ENCODE measurements around the gene SERPINA7. TPM values are rescaled to one million over a fixed set of nuclear protein-coding genes. Genes with fewer than 3 reads are reported as not detected.
"Not testable (repeated sequence)": the region's sequence is repeated elsewhere in the genome, so short reads cannot be mapped to it uniquely, and the experiment has no call there.

The SERPINA7 gene
- total RNA-seq, 8 experiments from 2014 or later: 0.09 to 0.15 TPM; not detected in 6

GRCh38 chrX:106007815-106008214 lies 30.7 kb downstream of the SERPINA7 start:
- H3K4me1 ChIP-seq (replicated peaks in 1 of 2): no peaks in the 10 kb centered on the region
- 0 to 40% (median 10%) methylated on average over 1 of the region's 1 CpG; no CpG with 5 or more reads in 6 of the 10 experiments for WGBS, 10 experiments
- H3K27ac ChIP-seq: no peak overlapping the region
- ATAC-seq (replicated peaks in 6 of 8): no peak
- in situ Hi-C loops (cut with MboI; ENCODE audit: low pct_unique_long_range_greater_than_20kb in 2 of 9, low sequenced_read_pairs in 9 of 9, unreplicated experiment in 9 of 9): no loop called here
- no peak overlapping the region for H3K4me3 ChIP-seq

GRCh38 chrX:106005684-106006083 lies 32.8 kb downstream of the SERPINA7 start:
- in situ Hi-C loops (cut with MboI; ENCODE audit: low pct_unique_long_range_greater_than_20kb in 2 of 9, low sequenced_read_pairs in 9 of 9, unreplicated experiment in 9 of 9): no loop called here
- no peak overlapping the region for H3K27ac ChIP-seq

GRCh38 chrX:106000609-106001008 lies 37.9 kb downstream of the SERPINA7 start:
- H3K27ac ChIP-seq; H3K4me1 ChIP-seq (replicated peaks in 1 of 2); in situ Hi-C loops (cut with MboI; ENCODE audit: low pct_unique_long_range_greater_than_20kb in 2 of 9, low sequenced_read_pairs in 9 of 9, unreplicated experiment in 9 of 9); ATAC-seq (replicated peaks in 6 of 8); H3K4me3 ChIP-seq: not testable (repeated sequence)
- WGBS, 10 experiments: no CpG with 5 or more reads among the region's 5 CpGs

More at GRCh38 chrX:106005684-106006083, 32.8 kb downstream of the SERPINA7 start:
- H3K4me3 ChIP-seq: no peak overlapping the region
- ATAC-seq (replicated peaks in 6 of 8): no peak
- H3K4me1 ChIP-seq (replicated peaks in 1 of 2): no peaks in the 10 kb centered on the region
- 17 to 100% (median 77%) methylated on average over 1 to 2 of the region's 2 CpGs; no CpG with 5 or more reads in 5 of the 10 experiments for WGBS, 10 experiments

- Histone ChIP-seq H3K4me3 (no peak overlapping the region), H3K4me1 (replicated peaks in 1 of 2) (no peaks in the 10 kb centered on the region)
- no peak for ATAC-seq (replicated peaks in 6 of 8)
Measured at GRCh38 chrX:106000203-106000602, 38.3 kb downstream of the SERPINA7 start.

GRCh38 chrX:105999294-105999693 lies 39.2 kb downstream of the SERPINA7 start:
- no peak for ATAC-seq (replicated peaks in 6 of 8)
- 0 to 40% (median 22%) methylated on average over 1 of the region's 1 CpG; no CpG with 5 or more reads in 7 of the 10 experiments for WGBS, 10 experiments
- no peak overlapping the region for H3K4me3 ChIP-seq
- no peak overlapping the region for H3K27ac ChIP-seq
- in situ Hi-C loops (cut with MboI; ENCODE audit: low pct_unique_long_range_greater_than_20kb in 2 of 9, low sequenced_read_pairs in 9 of 9, unreplicated experiment in 9 of 9): no loop called here
- no peaks in the 10 kb centered on the region for H3K4me1 ChIP-seq (replicated peaks in 1 of 2)

More at GRCh38 chrX:106000203-106000602, 38.3 kb downstream of the SERPINA7 start:
- in situ Hi-C loops (cut with MboI; ENCODE audit: low pct_unique_long_range_greater_than_20kb in 2 of 9, low sequenced_read_pairs in 9 of 9, unreplicated experiment in 9 of 9): no loop called here
- H3K27ac ChIP-seq: no peak overlapping the region

GRCh38 chrX:105988487-105988886 lies 50.0 kb downstream of the SERPINA7 start:
- in situ Hi-C loops (cut with MboI; ENCODE audit: low pct_unique_long_range_greater_than_20kb in 2 of 9, low sequenced_read_pairs in 9 of 9, unreplicated experiment in 9 of 9); H3K4me3 ChIP-seq; H3K27ac ChIP-seq; ATAC-seq (replicated peaks in 6 of 8); H3K4me1 ChIP-seq (replicated peaks in 1 of 2): not testable (repeated sequence)
- WGBS, 10 experiments: 0 to 78% (median 40%) methylated on average over 1 to 4 of the region's 5 CpGs; no CpG with 5 or more reads in 1 of the 10 experiments

Other genes starting within 250 kb of the SERPINA7 start
- gene NRK, start 216.2 kb downstream of the SERPINA7 start, total RNA-seq: under 1 TPM in 6 of 8 experiments, not detected in 2; 0.05 to 0.84 (median 0.17) TPM
- gene PWWP3B, start 129.6 kb upstream of the SERPINA7 start, total RNA-seq: 10 to 100 TPM in 1 of 8 experiments, 1 to 10 TPM in 4, not detected in 3; 2.1 to 18.9 (median 4.7) TPM